ENCODE measurements around the gene MMP3.
A peak's percentile ranks its signal among the peaks of the same experiment; 100 is the strongest.

Gene MMP3

GRCh38 chr11:102843489-102843888 is at the start of gene MMP3:
TSS of gene MMP3 (minus strand) at chr11:102843609. CDS start at chr11:102843546, 63 bp downstream.
- no peak for DNase-seq (ENCODE audit: low read depth)
- no peak within 1 kb of the TSS for H3K4me3 ChIP-seq (ENCODE audit: low read depth, low read length)
- TF ChIP-seq, protein P1, sequence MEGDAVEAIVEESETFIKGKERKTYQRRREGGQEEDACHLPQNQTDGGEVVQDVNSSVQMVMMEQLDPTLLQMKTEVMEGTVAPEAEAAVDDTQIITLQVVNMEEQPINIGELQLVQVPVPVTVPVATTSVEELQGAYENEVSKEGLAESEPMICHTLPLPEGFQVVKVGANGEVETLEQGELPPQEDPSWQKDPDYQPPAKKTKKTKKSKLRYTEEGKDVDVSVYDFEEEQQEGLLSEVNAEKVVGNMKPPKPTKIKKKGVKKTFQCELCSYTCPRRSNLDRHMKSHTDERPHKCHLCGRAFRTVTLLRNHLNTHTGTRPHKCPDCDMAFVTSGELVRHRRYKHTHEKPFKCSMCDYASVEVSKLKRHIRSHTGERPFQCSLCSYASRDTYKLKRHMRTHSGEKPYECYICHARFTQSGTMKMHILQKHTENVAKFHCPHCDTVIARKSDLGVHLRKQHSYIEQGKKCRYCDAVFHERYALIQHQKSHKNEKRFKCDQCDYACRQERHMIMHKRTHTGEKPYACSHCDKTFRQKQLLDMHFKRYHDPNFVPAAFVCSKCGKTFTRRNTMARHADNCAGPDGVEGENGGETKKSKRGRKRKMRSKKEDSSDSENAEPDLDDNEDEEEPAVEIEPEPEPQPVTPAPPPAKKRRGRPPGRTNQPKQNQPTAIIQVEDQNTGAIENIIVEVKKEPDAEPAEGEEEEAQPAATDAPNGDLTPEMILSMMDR (IDR thresholded peaks at IDR 0.05; ENCODE audit: insufficient read depth, low read depth, low read length, missing control alignments) = no peak

GRCh38 chr11:102891736-102892135 is 48.3 kb upstream of the MMP3 start:
- TF ChIP-seq, protein P1 (IDR thresholded peaks at IDR 0.05; ENCODE audit: insufficient read depth, low read depth, low read length, missing control alignments) = no peak
- DNase-seq (ENCODE audit: low read depth) = no peak
- no peak overlapping the region for H3K4me3 ChIP-seq (ENCODE audit: low read depth, low read length)

DNA sequence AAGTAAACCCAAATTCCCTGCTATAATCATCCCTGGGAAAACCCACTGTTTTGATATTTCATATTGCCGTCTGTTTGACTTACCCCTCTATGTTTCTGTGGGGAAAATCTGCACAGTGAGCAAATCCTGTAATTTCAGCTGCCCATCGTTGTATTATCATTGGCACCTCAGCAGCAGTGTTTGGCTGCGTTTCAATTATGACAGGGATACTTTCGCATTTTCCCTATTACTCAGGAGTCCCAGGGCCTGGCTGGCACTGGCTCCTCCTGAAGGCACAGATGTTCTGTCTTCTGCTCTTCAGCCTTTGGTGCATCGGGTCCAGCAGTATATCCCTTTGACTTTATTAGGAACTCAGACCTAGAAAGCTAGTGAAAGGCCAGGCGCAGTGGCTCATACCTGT is 43.6 kb upstream of the MMP3 start:
- H3K4me3 ChIP-seq (ENCODE audit: low read depth, low read length) = no peak overlapping the region
- TF ChIP-seq, protein P1 (IDR thresholded peaks at IDR 0.05; ENCODE audit: insufficient read depth, low read depth, low read length, missing control alignments) = no peak
- DNase-seq (ENCODE audit: low read depth) = no peak

DNA sequence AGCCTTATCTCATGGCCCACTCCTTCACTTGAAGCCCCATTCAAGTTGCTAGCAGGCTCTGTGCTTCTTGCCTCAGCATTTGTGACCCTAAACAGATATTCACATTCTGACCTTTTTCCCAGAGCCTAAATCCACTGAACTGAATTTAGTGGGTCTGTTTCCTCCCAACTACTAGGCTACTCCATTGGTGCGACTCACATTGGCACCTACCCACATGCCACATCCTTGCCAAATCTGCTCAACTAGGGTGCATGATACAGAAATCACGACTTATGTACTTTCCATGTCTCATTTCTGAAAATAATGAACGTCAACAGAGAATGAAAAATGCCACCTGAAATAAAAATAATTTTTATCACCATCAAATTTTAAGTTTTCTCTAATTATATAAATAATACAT is 39.7 kb upstream of the MMP3 start:
- no peak for DNase-seq (ENCODE audit: low read depth)
- no peak overlapping the region for H3K4me3 ChIP-seq (ENCODE audit: low read depth, low read length)
- TF ChIP-seq, protein P1 (IDR thresholded peaks at IDR 0.05; ENCODE audit: insufficient read depth, low read depth, low read length, missing control alignments) = no peak

GRCh38 chr11:102882389-102883024 is 39.1 kb upstream of the MMP3 start:
- peak; percentile 63 for DNase-seq (ENCODE audit: low read depth)
- H3K4me3 ChIP-seq (ENCODE audit: low read depth, low read length) = no peak overlapping the region
- TF ChIP-seq, protein P1 (IDR thresholded peaks at IDR 0.05; ENCODE audit: insufficient read depth, low read depth, low read length, missing control alignments) = no peak

DNA sequence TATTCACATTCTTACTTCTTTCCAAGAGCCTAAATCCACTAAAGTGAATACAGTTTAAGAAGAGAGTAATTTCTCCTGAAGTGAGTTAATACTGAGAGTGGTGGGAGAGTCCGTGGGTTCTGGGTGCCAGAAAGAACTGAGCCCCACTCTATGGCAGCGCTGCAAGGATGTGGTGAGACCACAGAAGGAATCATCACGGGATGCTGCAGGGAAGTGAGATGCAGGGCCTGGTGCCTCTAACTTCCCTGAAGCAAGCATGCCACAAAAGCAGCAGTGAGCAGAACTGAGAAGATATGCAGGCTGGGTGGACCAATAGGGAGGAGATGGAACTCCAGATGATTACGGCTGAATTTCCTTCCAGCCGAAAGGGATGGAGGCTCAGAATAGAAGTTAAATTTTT is 36.4 kb upstream of the MMP3 start:
- TF ChIP-seq, protein P1 (IDR thresholded peaks at IDR 0.05; ENCODE audit: insufficient read depth, low read depth, low read length, missing control alignments) = no peak
- peak; percentile 5 for DNase-seq (ENCODE audit: low read depth)
- no peak overlapping the region for H3K4me3 ChIP-seq (ENCODE audit: low read depth, low read length)

GRCh38 chr11:102878595-102878994 is 35.2 kb upstream of the MMP3 start:
- TF ChIP-seq, protein P1 (IDR thresholded peaks at IDR 0.05; ENCODE audit: insufficient read depth, low read depth, low read length, missing control alignments) = no peak
- H3K4me3 ChIP-seq (ENCODE audit: low read depth, low read length) = no peak overlapping the region
- no peak for DNase-seq (ENCODE audit: low read depth)
